RWPE1 (cell line): ENCODE measurements around the gene CRK.
"Not testable (repeated sequence)": the region's sequence is repeated elsewhere in the genome, so short reads cannot be mapped to it uniquely, and the experiment has no call there.

Experiments used
- CTCF ChIA-PET: fragments of 350-600 bp; sonication (Branson Sonifier 250); formaldehyde crosslinking; extraction: SDS; loops from one replicate; lab custom pipeline; 2021; lab: Yijun Ruan, JAX
- POLR2A ChIA-PET: fragments of 400-600 bp; formaldehyde crosslinking; extraction: SDS; loops from one replicate; lab custom pipeline; 2020; ENCODE audit warnings: antibody characterized with exemption; ENCODE audit not compliant: low non-redundant PET; lab: Yijun Ruan, JAX
- DNase-seq: peaks from one replicate; pipeline ENCODE4 v3.0.0; 2012; ENCODE audit warnings: low spot score
- H3K27ac ChIP-seq: fragments of 450-650 bp; 2 replicates; pipeline ENCODE4 v1.5.1; 2017
- TF ChIP-seq, protein P1 (sequence below): fragments of 450-650 bp; conservative IDR thresholded peaks from 2 replicates; pipeline ENCODE4 v1.5.1; 2017; ENCODE audit warnings: low read depth, mild to moderate bottlenecking

The CRK gene

DNA sequence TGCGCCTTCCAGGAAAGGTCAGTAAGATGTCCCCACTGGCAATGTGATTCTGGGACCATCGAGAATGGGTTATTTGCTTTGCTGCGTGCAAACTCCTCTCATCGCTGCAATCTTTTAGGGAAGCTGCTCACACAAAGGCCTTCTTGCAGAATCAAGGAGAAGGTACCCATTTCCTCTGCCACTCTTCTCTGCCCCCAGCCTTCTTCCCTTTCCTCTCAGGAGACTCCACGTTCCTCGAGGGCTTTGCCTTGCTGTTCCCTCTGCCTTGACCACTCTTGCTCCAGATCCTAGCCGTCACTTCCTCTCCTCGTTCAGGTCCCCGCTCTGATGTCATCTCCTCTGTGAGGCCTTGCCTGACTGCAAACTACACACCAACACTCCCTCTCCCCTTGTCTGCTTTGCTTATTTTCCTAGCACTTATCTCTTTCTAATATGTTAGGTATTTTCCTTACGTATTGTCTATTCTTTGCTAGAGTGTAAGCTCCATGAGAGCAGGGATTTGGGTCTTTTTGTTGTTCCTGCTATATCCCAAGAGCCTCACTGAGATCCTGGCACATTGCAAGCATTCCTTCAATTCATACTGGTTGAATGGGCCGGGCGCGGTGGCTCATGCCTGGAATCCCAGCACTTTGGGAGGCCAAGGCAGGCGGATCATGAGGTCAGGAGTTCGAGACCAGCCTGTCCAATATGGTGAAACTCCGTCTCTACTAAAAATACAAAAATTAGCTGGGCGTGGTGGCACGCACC lies 5.3 kb upstream of the CRK start:
- no peak for DNase-seq
- ChIA-PET POLR2A (no interaction called here), CTCF (interaction anchor here (0.6 to 0.7 kb wide), 2 partner anchors 13 to 62 kb away, joined by 4 read pairs; no protein-coding TSS in a partner anchor)
- TF ChIP-seq, protein P1, sequence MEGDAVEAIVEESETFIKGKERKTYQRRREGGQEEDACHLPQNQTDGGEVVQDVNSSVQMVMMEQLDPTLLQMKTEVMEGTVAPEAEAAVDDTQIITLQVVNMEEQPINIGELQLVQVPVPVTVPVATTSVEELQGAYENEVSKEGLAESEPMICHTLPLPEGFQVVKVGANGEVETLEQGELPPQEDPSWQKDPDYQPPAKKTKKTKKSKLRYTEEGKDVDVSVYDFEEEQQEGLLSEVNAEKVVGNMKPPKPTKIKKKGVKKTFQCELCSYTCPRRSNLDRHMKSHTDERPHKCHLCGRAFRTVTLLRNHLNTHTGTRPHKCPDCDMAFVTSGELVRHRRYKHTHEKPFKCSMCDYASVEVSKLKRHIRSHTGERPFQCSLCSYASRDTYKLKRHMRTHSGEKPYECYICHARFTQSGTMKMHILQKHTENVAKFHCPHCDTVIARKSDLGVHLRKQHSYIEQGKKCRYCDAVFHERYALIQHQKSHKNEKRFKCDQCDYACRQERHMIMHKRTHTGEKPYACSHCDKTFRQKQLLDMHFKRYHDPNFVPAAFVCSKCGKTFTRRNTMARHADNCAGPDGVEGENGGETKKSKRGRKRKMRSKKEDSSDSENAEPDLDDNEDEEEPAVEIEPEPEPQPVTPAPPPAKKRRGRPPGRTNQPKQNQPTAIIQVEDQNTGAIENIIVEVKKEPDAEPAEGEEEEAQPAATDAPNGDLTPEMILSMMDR: no peak
- peak overlapping the region; percentile 80 for H3K27ac ChIP-seq

DNA sequence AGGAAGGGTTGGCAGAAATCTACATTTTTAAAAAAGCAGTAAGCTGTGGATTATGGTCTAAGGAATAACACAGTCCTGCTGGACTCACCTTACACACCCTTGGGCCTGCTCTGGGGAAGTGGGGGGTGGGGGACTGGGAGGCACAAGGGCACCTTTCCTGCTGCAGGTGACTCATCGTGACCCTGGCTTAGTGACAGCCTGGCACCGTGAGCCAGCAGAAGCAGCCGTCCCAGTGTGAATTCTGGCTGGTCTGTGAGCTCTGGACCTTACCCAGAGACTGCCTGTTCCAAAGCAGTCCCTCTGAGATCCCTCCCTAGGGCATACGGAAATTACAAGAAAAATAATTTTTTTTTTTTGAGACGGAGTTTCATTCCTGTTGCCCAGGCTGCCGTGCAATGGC lies 4.2 kb upstream of the CRK start:
- CTCF ChIA-PET: interaction anchor here (0.7 kb wide), 1 partner anchor 29 kb away, joined by 3 read pairs; no protein-coding TSS in a partner anchor
- POLR2A ChIA-PET: no interaction called here
- TF ChIP-seq, protein P1: no peak
- peak overlapping the region; percentile 80 for H3K27ac ChIP-seq
- peak; percentile 16 for DNase-seq

DNA sequence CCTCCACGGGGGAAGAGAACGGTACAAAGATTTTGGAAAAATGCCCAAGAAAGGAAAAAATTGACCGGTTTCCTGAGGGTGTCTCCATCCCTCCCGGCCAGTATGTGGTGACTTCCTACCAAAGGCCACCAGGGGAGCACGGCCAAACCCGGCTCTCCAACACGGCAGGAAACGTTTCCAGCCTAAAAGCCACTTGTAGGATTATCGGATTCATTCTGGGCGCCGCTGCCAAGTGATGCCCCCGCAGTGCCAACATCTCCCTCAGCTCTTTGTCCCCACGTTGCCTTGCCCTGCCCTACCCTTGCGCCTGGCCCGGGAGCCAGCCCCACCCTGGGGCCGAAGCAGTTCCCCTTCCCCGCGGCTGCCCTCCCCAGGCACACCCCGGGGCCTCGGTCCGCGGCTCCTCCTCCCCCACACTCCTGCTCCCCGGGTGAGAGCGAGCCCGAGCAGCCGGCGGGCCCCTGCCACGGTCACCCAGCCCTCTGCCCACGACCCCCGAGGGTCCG lies 688 bp downstream of the CRK start:
- POLR2A ChIA-PET: interaction anchor here (0.5 kb wide), 1 partner anchor 11 kb away, joined by 3 read pairs; no protein-coding TSS in a partner anchor
- CTCF ChIA-PET: interaction anchor here (0.5 kb wide), 1 partner anchor 90 kb away, joined by 3 read pairs; no protein-coding TSS in a partner anchor
- TF ChIP-seq, protein P1: peak; percentile 59
- DNase-seq: peak; percentile 64
- peak overlapping the region; percentile 90 for H3K27ac ChIP-seq

DNA sequence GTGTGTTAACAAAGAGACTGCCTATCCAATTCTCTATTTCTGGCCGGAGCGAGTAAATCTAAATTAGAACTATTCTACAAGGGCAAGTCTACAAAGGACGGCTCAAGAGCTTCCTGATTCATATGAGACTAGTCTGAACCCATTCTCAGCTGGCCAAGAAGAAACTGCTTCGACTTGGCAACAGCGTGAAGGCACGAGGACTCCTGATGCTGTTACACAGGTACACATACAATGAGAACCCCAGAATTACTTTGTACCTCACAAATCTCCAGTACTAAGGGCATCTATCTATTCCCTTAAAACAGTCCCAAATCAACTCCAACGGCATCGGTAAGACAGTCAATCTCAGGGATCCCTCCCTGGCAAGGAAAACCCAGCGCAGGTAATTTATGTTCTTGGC lies 1.5 kb downstream of the CRK start:
- POLR2A ChIA-PET: no interaction called here
- DNase-seq: no peak
- CTCF ChIA-PET: interaction anchor here (0.5 to 0.7 kb wide), 4 partner anchors 29 to 187 kb away, joined by 3 to 7 read pairs (median 3); no protein-coding TSS in a partner anchor
- peak overlapping the region; percentile 90 for H3K27ac ChIP-seq
- TF ChIP-seq, protein P1: no peak

DNA sequence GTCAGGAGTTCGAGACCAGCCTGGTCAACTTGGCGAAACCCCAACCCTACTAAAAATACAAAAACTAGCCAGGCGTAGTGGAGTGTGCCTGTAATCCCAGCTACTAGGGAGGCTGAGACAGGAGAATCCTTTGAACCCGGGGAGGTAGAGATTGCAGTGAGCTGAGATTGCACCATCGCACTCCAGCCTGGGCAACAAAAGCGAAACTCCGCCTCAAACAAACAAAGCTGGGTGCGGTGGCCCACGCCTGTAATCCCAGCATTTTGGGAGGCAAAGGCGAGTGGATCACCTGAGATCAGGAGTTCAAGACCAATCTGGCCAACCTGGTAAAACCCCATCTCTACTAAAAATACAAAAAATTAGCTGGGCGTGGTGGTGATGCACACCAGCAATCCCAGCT lies 2.3 kb downstream of the CRK start:
- POLR2A ChIA-PET: interaction anchor here (0.6 kb wide), 1 partner anchor 60 kb away, joined by 3 read pairs; no protein-coding TSS in a partner anchor
- DNase-seq: not testable (repeated sequence)
- CTCF ChIA-PET: interaction anchor here (0.6 to 0.7 kb wide), 2 partner anchors 145 to 188 kb away, joined by 3 read pairs; no protein-coding TSS in a partner anchor
- H3K27ac ChIP-seq: peak overlapping the region; percentile 90

DNA sequence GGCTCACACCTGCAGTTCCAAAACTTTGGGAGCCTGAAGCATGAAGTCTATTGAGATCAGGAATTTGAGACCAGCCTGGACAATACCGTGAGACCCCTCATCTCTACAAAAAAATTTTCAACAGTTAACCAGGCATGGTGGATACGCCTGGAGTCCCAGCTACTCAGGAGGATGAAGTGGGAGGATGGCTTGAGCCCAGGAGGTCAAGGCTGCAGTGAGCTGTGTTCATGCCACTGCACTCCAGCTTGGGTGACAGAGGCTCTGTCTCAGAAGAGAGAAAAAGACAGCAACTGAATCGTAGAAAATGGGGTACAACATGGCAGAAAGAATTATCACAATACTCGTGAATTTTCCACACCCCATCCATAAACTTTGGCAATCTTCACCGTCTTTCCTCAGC lies 3.2 kb downstream of the CRK start:
- 0 out of 2 replicates have a peak overlapping the region, but pooled peaks have one; percentile 10 for H3K27ac ChIP-seq
- TF ChIP-seq, protein P1: no peak
- ChIA-PET CTCF (interaction anchor here (0.7 kb wide), 1 partner anchor 13 kb away, joined by 3 read pairs; no protein-coding TSS in a partner anchor), POLR2A (no interaction called here)
- DNase-seq: no peak

DNA sequence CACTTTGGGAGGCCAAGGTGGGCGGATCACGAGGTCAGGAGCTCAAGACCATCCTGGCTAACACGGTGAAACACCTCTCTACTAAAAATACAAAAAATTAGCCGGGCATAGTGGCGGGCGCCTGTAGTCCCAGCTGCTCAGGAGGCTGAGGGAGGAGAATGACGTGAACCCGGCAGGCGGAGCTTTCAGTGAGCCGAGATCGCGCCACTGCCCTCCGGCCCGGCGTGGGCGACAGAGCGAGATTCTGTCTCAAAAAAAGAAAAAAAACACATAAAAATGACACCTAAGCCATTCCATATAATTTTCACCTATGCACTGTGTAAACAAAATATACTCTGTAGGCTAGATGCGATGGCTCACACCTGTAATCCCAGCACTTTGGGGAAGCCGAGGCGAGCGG lies 5.8 kb downstream of the CRK start:
- H3K27ac ChIP-seq, POLR2A ChIA-PET, DNase-seq: not testable (repeated sequence)
- CTCF ChIA-PET: interaction anchor here (0.5 to 0.6 kb wide), 2 partner anchors 30 to 40 kb away, joined by 3 to 5 read pairs; no protein-coding TSS in a partner anchor
